GM19023 (cell line): ENCODE data around the gene SYT2.
"Not testable (repeated sequence)": the region's sequence is repeated elsewhere in the genome, so short reads cannot be mapped to it uniquely, and the experiment has no call there.

Source experiments
- ATAC-seq: cut with Tn5 transposase; IDR thresholded peaks from one replicate; pipeline ENCODE4 v1.9.1; 2021; ENCODE audit warnings: mild to moderate bottlenecking, moderate library complexity; ENCODE audit not compliant: unreplicated experiment

The SYT2 gene

DNA sequence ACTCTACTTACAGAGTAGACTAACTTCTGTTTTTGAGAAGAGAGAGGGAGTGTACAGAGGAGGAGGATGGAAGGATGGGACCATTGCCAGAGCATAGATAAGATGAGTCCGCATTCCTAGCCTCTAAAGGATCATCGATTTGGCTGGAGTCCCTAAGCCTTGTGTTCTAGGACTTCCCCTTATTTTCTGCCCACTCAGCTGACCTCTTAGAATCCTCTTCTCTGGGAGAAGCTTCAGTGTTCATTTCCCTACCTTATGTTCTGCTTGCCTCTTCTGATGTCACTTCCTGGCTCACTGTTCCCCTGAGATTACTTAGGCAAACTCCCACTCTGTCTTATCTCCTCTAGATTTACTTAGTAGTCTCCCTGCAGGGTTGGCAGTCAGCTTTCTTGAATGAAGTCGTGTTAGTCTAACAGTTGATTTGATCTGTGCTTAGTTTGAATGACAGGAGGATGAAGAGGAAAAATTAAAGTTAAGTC is 156.7 kb downstream of the SYT2 start:
- ATAC-seq: no peak

DNA sequence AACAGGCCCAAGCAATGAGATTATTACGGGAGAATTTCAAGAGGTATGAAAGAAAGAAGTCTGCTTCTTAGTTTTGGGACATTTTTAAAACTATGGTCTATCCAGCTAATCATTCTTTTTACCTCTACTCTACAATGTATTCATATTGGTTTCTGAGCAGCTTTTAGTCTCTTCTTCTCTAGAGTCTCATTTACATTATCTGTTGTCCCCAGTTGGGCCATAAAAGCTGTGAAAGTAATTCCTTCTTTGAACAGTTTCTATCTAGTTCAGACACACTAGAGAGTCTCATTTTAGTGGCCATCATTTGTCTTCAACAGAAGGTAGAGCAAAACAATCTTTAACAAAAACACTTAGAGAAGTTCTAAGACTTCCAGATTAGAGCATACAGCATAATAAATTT is 157.2 kb downstream of the SYT2 start:
- ATAC-seq: not testable (repeated sequence)

DNA sequence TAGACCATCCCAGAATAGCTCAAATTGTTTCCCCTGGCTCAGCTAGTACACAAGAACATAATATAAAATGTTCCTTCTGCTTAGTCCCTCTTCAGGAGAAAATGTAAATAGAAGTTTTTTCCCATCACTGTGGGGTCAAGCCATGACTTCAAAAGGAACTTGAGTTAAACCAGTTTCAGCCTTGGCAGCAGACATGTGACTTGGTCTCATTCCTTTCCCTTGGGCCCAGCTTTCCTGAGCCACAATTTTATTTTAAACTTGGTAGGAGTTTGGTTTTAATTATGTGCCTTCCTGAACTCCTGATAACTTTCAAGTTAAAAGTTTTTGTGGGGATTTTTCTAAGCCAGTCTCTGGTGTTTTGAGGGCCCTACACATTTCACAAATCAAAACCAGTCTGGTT is 157.6 kb downstream of the SYT2 start:
- not testable (repeated sequence) for ATAC-seq

DNA sequence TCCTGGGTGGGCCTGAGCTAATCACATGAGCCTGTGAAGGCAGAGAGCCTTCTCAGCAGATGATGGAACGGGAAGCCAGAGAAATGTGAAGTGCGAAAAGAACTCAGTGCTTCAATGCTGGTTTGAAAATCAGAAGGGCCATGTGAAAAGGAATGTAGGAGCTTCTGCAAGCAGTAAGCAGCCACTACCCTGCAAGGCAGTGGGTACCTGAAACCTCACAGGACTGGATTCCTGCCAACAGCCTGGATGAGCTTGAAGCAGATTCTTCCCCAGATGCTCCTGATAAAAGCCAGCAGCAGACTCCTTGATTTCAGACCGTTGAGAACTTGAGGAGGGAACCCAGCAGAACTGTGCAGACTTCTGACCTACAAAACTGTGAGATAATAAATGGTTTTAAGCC is 158.6 kb downstream of the SYT2 start:
- ATAC-seq: no peak

DNA sequence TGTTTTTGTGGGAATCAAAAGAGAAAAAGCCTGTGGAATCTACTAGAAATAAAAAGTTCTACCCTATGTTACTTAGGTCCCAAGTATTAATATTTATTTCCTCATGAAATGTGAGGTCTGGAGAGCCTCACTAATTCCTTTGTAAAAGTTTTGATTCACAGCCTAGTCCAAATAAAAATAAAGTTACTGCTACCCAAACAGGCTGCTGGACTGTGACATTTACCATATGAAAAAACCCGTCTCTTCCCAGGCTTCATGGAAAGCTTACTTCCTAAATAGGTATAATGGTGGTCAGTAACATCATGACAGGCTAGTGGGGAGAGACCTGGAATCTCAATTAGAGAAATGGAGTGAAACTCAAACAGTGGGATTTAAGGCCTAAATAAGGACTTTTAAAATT is 160.2 kb downstream of the SYT2 start:
- ATAC-seq: not testable (repeated sequence)

DNA sequence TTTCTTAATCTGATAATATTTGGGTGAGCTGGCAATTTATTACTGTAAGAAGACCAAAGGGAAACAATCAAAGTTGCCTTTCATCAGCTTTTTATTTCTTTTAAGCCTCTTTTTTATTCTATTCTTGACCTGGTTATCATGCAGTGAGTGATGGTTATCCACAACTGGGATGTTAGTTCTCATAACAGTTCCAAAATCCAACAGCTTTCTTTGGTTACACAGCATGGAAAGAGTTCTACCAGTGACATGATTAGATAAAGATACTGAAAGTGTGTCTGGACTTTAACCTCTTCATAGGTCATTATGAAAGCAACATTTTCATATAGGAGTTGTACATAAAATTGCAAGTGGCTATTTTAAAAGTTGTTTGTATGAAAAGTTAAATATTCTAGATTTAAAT is 163.0 kb downstream of the SYT2 start:
- peak; percentile 55 for ATAC-seq

DNA sequence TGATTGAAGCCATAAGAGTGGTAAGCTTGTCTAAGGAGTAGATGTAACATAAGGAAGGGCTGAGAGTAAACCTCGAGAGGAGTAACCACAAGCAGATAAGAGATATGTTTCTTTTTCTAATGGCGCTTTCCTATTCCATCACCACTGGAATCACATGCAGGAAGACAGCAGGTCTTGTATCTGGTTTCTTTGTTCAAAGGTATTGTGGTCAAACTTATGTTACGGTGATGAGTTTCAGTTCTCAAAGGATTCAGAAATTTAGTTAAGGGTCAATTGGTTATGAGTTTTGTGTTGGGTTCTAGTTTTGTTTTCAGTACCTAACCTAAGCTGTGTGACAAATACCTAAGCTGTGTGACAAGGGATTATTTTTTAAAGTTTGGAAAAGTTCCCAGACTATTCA is 163.5 kb downstream of the SYT2 start:
- ATAC-seq: peak; percentile 72

DNA sequence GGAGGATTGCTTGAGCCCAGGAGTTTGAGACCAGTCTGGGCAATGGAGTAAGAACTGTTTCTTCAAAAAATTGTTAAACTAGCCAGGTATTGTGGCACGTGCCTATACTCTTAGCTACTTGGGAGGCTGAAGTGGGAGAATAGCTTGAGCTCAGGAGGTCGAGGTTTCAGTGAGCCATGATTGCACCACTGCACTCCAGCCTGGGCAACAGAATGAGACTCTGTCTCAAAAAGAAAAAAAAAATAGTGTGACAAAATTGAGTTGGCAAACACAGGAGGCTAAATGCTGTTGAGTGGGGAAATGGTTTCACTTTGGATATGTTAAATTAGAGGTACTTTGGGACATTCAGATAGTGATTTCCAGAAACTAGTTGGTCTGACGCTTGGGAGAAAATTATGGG is 163.9 kb downstream of the SYT2 start:
- ATAC-seq: peak; percentile 25

DNA sequence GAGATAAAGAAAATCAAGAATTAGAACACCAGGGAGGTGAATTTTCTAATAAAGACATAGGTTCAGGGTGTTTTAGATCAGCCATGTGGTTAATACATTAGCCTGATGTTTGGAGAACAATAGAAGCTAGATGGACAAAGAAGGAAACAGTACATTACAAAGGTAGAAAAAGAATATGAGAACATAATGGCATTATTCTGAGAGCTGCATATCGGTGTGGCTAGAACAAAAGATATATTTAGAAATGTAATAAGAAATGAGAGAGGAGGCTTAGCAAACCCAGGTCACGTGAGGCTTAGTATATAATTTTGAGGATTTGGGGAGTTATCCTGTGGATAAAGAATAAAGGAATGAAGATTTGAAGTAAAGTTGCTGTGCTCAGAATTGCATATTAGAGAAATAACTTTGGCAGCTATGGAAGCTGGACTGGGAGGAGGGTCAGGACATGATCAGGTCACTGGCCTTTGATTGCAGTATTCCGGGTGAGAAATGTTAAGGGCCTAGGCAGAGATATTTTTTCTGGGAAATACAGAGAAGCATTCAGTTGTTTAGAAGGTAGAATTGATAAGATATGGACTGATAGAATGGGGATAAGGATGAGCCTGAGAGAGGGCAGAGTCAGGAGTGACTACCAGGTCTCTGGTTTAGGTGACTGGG is 164.5 kb downstream of the SYT2 start:
- not testable (repeated sequence) for ATAC-seq

DNA sequence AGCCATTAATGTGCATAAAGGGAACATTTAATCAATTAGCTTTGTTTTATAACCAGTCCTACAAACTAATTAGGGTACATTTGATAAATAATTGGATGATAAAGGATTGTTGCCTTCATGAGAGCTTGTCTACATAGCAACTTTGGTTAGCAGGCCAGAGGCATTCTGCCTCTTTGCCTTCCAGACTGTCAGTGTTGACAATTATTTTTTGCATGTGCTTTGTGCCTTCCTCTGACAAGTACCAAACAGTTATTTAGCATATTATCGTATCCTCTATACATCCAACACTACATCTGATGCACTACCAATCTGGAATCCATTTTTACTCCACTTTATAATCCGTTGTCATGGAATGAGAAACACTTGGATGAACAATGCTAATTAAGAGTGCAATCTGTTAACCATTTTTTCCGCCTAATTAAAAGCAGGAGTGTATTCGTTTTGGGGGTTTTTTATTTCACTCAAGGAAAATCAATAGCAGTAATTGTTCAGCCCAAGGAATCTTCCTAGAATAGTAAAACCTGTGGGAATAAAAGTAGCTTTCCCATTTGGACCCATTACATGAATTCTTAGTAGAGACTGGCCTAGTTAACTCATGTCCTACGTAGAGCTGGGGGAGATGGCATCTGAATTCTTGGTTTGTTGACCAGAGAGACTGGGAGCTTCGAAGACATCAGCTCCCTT is 165.3 kb downstream of the SYT2 start:
- not testable (repeated sequence) for ATAC-seq

DNA sequence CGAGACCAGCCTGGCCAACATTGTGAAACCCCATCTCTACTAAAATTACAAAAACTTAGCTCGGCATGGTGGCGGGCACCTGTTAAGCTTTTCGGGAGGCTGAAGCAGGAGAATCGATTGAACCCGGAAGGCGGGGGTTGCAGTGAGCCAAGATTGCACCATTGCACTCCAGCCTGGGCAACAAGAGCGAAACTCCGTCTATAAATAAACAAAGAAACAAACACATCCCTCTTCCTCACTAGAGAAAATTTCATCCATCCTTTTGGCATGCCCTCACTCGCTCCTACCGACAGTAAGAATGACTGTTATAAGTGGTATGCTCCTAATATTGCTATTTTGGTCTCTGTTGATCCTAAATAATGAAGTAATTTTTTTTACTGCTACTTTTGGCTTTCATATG is 166.7 kb downstream of the SYT2 start:
- ATAC-seq: not testable (repeated sequence)

DNA sequence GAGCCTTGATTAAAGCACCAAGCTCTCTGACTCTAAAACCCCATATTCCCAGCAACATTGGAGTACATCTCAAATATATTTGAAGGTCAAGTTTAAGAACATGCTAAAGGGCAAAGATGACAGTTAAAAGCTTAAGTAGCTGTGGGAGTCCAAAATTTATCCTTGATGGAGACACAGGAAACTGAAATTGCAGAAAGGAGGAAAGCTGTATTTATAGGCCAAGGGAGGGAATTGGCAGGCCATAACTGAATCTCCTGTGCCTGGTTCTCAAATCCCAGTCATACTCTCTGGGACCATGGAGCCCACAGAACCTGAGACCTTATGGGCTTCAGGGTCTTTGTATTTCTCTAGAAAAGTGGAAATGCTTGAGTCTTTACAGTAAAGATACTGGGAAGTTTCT is 167.8 kb downstream of the SYT2 start:
- not testable (repeated sequence) for ATAC-seq

DNA sequence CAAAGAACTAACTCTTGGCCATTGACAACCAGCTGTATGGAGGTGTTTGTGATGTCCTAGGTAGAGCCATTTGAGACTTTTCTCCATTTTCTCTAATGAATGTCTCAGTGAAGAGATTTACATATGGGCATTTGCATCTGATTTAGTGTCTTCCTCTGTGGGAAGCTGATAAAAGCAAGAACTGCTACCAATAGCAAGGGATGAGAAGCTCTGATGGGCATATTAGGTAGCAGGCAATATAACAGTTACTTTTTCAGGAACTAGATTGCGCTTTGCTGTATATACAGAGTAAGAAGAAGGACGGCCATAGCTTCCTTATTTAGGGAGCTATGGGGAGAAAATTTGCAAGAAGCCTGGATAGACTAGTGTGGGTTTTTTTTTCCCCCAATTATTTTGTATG is 169.4 kb downstream of the SYT2 start:
- ATAC-seq: not testable (repeated sequence)
